Tibial nerve (tissue), 3 donors: ENCODE results near the gene PROK2.

Experiments used
- POLR2A ChIP-seq, 2 donors: fragments of 450-650 bp; IDR thresholded peaks; one replicate each; pipeline ENCODE4 v1.6.1; 2017; ENCODE audit warnings: antibody characterized with exemption in 2 of 2, mild to moderate bottlenecking in 2 of 2, moderate library complexity in 2 of 2
- TF ChIP-seq, protein P1 (sequence below), 5 experiments: fragments of 200-600 bp in 3 of 5; fragments of 450-650 bp in 2 of 5; sonication (generic) in 3 of 5; IDR thresholded peaks; one replicate each; pipeline ENCODE4 v1.5.1; 2016 to 2019; ENCODE audit warnings: antibody characterized with exemption in 5 of 5, mild to moderate bottlenecking in 3 of 5, moderate library complexity in 2 of 5

GRCh38 chr3:71776538-71776937 is 8.4 kb downstream of the PROK2 start:
- TF ChIP-seq, protein P1, sequence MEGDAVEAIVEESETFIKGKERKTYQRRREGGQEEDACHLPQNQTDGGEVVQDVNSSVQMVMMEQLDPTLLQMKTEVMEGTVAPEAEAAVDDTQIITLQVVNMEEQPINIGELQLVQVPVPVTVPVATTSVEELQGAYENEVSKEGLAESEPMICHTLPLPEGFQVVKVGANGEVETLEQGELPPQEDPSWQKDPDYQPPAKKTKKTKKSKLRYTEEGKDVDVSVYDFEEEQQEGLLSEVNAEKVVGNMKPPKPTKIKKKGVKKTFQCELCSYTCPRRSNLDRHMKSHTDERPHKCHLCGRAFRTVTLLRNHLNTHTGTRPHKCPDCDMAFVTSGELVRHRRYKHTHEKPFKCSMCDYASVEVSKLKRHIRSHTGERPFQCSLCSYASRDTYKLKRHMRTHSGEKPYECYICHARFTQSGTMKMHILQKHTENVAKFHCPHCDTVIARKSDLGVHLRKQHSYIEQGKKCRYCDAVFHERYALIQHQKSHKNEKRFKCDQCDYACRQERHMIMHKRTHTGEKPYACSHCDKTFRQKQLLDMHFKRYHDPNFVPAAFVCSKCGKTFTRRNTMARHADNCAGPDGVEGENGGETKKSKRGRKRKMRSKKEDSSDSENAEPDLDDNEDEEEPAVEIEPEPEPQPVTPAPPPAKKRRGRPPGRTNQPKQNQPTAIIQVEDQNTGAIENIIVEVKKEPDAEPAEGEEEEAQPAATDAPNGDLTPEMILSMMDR (IDR thresholded peaks at IDR 0.05): no peak
- TF ChIP-seq POLR2A (IDR thresholded peaks at IDR 0.05): no peak
